Activated B cell treated with CpG ODN at 0.5 μM for 24 hours (primary cell): ENCODE data around the gene COL23A1. TPM values are rescaled to one million over a fixed set of nuclear protein-coding genes. Genes with fewer than 3 reads are reported as not detected.

Experiments
- ATAC-seq: fragments of 200-7000 bp; cut with Tn5 transposase; one replicate; pipeline ENCODE4 v1.10.0; 2021; ENCODE audit warnings: low read depth, mild to moderate bottlenecking, moderate library complexity
- CTCF ChIA-PET: fragments of 350-600 bp; sonication (Branson Sonifier 250); formaldehyde crosslinking; loops from one replicate; lab custom pipeline; 2021; ENCODE audit warnings: antibody characterized with exemption; lab: Charles Lee
- POLR2A ChIA-PET: fragments of 350-600 bp; sonication (Branson Sonifier 250); formaldehyde crosslinking; loops from one replicate; lab custom pipeline; 2021; ENCODE audit warnings: antibody characterized with exemption; lab: Charles Lee
- DNase-seq: peaks from one replicate; pipeline ENCODE4 v3.0.0; 2022
- H3K27ac Mint-ChIP-seq: one replicate; pipeline ENCODE4 v1.8.0; 2020; ENCODE audit warnings: mixed read lengths
- H3K27me3 Mint-ChIP-seq: one replicate; pipeline ENCODE4 v1.8.0; 2021; ENCODE audit warnings: mixed read lengths
- H3K36me3 Mint-ChIP-seq: one replicate; pipeline ENCODE4 v1.8.0; 2021; ENCODE audit warnings: low read depth, mixed read lengths
- H3K4me1 Mint-ChIP-seq: one replicate; pipeline ENCODE4 v1.8.0; 2021; ENCODE audit warnings: mixed read lengths
- H3K4me3 Mint-ChIP-seq: one replicate; pipeline ENCODE4 v1.8.0; 2020; ENCODE audit warnings: mild to moderate bottlenecking, mixed read lengths
- H3K9me3 Mint-ChIP-seq: one replicate; pipeline ENCODE4 v1.8.0; 2020; ENCODE audit warnings: mixed read lengths
- CTCF ChIP-seq: fragments of 200-600 bp; IDR thresholded peaks from one replicate; pipeline ENCODE4 v1.8.0; 2022; ENCODE audit warnings: antibody characterized with exemption, mild to moderate bottlenecking
- intact Hi-C: fragments of 100-400 bp; cut with micrococcal nuclease; formaldehyde crosslinking; loops from one replicate; pipeline ENCODE4 v1.15.1; 2024
- total RNA-seq: library from RNA; stranded (reverse); gene quantifications from 2 replicates; pipeline ENCODE4 v1.2.3, GENCODE V29; 2022

COL23A1 gene
- total RNA-seq, 1 donor from 2014 or later, result not detected

- H3K36me3 Mint-ChIP-seq, result peaks cover 83% of the 10 kb centered on the region
- no peaks in the 10 kb centered on the region for H3K27me3 Mint-ChIP-seq
- peak overlapping the region; percentile 65 for H3K27ac Mint-ChIP-seq
- CTCF ChIA-PET, result interaction anchor here (1.2 kb wide), 1 partner anchor 19 kb away, joined by 3 read pairs; no protein-coding TSS in a partner anchor
- TF ChIP-seq CTCF, result no peak
- POLR2A ChIA-PET, result interaction anchor here (1.7 kb wide), 1 partner anchor 11 kb away, joined by 13 read pairs; the partner anchor contains the start of gene HNRNPAB
- peaks cover 14% of the 10 kb centered on the region for H3K4me1 Mint-ChIP-seq
- ATAC-seq (peak; percentile 56), DNase-seq (no peak)
- no peaks in the 10 kb centered on the region for H3K9me3 Mint-ChIP-seq
- H3K4me3 Mint-ChIP-seq, result no peak overlapping the region
- intact Hi-C loops, result no loop called here
These were observed 374.1 kb downstream of the COL23A1 start for GRCh38 chr5:178216088-178216534.

GRCh38 chr5:178215280-178216002, 374.8 kb downstream of the COL23A1 start:
- Mint-ChIP-seq H3K27ac (peak overlapping the region; percentile 18), H3K4me3 (no peak overlapping the region)
- CTCF ChIA-PET, result interaction anchor here (1.2 kb wide), 1 partner anchor 20 kb away, joined by 3 read pairs; no protein-coding TSS in a partner anchor

GRCh38 chr5:178214160-178214803, 375.9 kb downstream of the COL23A1 start:
- CTCF ChIA-PET, result no interaction called here
- ATAC-seq, result no peak

More at GRCh38 chr5:178215280-178216002, 374.8 kb downstream of the COL23A1 start:
- no peak for TF ChIP-seq CTCF
- DNase-seq (no peak), ATAC-seq (no peak)
- H3K36me3 Mint-ChIP-seq, result peaks cover 83% of the 10 kb centered on the region
- intact Hi-C loops, result no loop called here
- H3K9me3 Mint-ChIP-seq, result no peaks in the 10 kb centered on the region
- POLR2A ChIA-PET, result interaction anchor here (1.7 kb wide), 1 partner anchor 10 kb away, joined by 13 read pairs; the partner anchor contains the start of gene HNRNPAB
- H3K27me3 Mint-ChIP-seq, result no peaks in the 10 kb centered on the region
- H3K4me1 Mint-ChIP-seq, result peaks cover 13% of the 10 kb centered on the region

GRCh38 chr5:178213748-178214151, 376.4 kb downstream of the COL23A1 start:
- ChIA-PET POLR2A (interaction anchor here (0.6 to 1.8 kb wide), 2 partner anchors 9 to 20 kb away, joined by 3 to 6 read pairs; partner anchors contain the start of gene HNRNPAB), CTCF (no interaction called here)
- Mint-ChIP-seq H3K36me3 (peaks cover 88% of the 10 kb centered on the region), H3K4me1 (peaks cover 13% of the 10 kb centered on the region), H3K27me3 (no peaks in the 10 kb centered on the region), H3K27ac (no peak overlapping the region), H3K4me3 (no peak overlapping the region), H3K9me3 (no peaks in the 10 kb centered on the region)
- DNase-seq (no peak), ATAC-seq (no peak)
- intact Hi-C loops, result no loop called here
- TF ChIP-seq CTCF, result no peak

More at GRCh38 chr5:178214160-178214803, 375.9 kb downstream of the COL23A1 start:
- no peak overlapping the region for H3K4me3 Mint-ChIP-seq
- H3K9me3 Mint-ChIP-seq, result no peaks in the 10 kb centered on the region
- TF ChIP-seq CTCF, result no peak
- peaks cover 13% of the 10 kb centered on the region for H3K4me1 Mint-ChIP-seq
- H3K27ac Mint-ChIP-seq, result no peak overlapping the region
- DNase-seq, result no peak
- intact Hi-C loops, result no loop called here
- peaks cover 88% of the 10 kb centered on the region for H3K36me3 Mint-ChIP-seq
- POLR2A ChIA-PET, result interaction anchor here (0.6 to 1.8 kb wide), 2 partner anchors 10 to 20 kb away, joined by 3 to 6 read pairs; partner anchors contain the start of gene HNRNPAB
- no peaks in the 10 kb centered on the region for H3K27me3 Mint-ChIP-seq
